Activated CD4-positive, alpha-beta memory T cell treated with anti-CD3 and anti-CD28 coated beads for 36 hours (primary cell): Measurements from ENCODE around the gene PCNT. TPM values are rescaled to one million over a fixed set of nuclear protein-coding genes. Genes with fewer than 3 reads are reported as not detected.
A peak's percentile ranks its signal among the peaks of the same experiment; 100 is the strongest.

ENCODE experiments used
- CTCF ChIA-PET: fragments of 350-600 bp; sonication (Branson Sonifier 250); formaldehyde crosslinking; loops from one replicate; lab custom pipeline; 2021; ENCODE audit warnings: antibody characterized with exemption, inconsistent platforms; lab: Charles Lee
- POLR2A ChIA-PET: fragments of 350-600 bp; sonication (Branson Sonifier 250); formaldehyde crosslinking; loops from one replicate; lab custom pipeline; 2021; ENCODE audit warnings: antibody characterized with exemption; lab: Charles Lee
- DNase-seq: peaks from one replicate; pipeline ENCODE4 v3.0.0-alpha.2; 2020
- H3K27ac Mint-ChIP-seq: one replicate; pipeline ENCODE4 v1.8.0; 2021; ENCODE audit warnings: mixed read lengths
- H3K27me3 Mint-ChIP-seq: one replicate; pipeline ENCODE4 v1.8.0; 2021; ENCODE audit warnings: mixed read lengths
- H3K36me3 Mint-ChIP-seq: one replicate; pipeline ENCODE4 v1.8.0; 2021; ENCODE audit warnings: mixed read lengths
- H3K4me1 Mint-ChIP-seq: one replicate; pipeline ENCODE4 v1.8.0; 2021; ENCODE audit warnings: low read depth, mixed read lengths
- H3K4me3 Mint-ChIP-seq: one replicate; pipeline ENCODE4 v1.8.0; 2021; ENCODE audit warnings: mild to moderate bottlenecking, mixed read lengths
- H3K9me3 Mint-ChIP-seq: one replicate; pipeline ENCODE4 v1.8.0; 2021; ENCODE audit warnings: mixed read lengths
- intact Hi-C: fragments of 100-400 bp; cut with micrococcal nuclease; formaldehyde crosslinking; loops from one replicate; pipeline ENCODE4 v1.15.1; 2023
- total RNA-seq, 2 experiments: library from RNA; stranded (reverse); gene quantifications; one replicate each; pipeline ENCODE4 v1.2.3, GENCODE V29; 2021

PCNT gene
- total RNA-seq, 2 experiments from 2014 or later, result 48.5 to 50.6 TPM

- peak; percentile 23 for DNase-seq
- ChIA-PET POLR2A (no interaction called here), CTCF (no interaction called here)
- Mint-ChIP-seq H3K27ac (peak overlapping the region; percentile 46), H3K4me1 (peaks cover 11% of the 10 kb centered on the region), H3K4me3 (no peak overlapping the region), H3K9me3 (no peaks in the 10 kb centered on the region), H3K27me3 (no peaks in the 10 kb centered on the region), H3K36me3 (peaks cover 14% of the 10 kb centered on the region)
- intact Hi-C loops, result no loop called here
Measured at GRCh38 chr21:46424039-46424591, 100.2 kb downstream of the PCNT start.

GRCh38 chr21:46424621-46425020 lies 100.7 kb downstream of the PCNT start:
- POLR2A ChIA-PET, result no interaction called here
- no peak for DNase-seq
- no peaks in the 10 kb centered on the region for H3K27me3 Mint-ChIP-seq
- peak overlapping the region; percentile 16 for H3K27ac Mint-ChIP-seq
- H3K4me3 Mint-ChIP-seq, result no peak overlapping the region
- H3K36me3 Mint-ChIP-seq, result peaks cover 12% of the 10 kb centered on the region
- peaks cover 11% of the 10 kb centered on the region for H3K4me1 Mint-ChIP-seq
- intact Hi-C loops, result no loop called here
- H3K9me3 Mint-ChIP-seq, result no peaks in the 10 kb centered on the region
- CTCF ChIA-PET, result no interaction called here

GRCh38 chr21:46425041-46425440 lies 101.1 kb downstream of the PCNT start:
- no peak for DNase-seq
- H3K4me1 Mint-ChIP-seq, result peaks cover 11% of the 10 kb centered on the region
- no peaks in the 10 kb centered on the region for H3K9me3 Mint-ChIP-seq
- H3K27me3 Mint-ChIP-seq, result no peaks in the 10 kb centered on the region
- H3K27ac Mint-ChIP-seq, result peak overlapping the region; percentile 16
- POLR2A ChIA-PET, result interaction anchor here (0.9 kb wide), 1 partner anchor 57 kb away, joined by 4 read pairs; no protein-coding TSS in a partner anchor
- H3K4me3 Mint-ChIP-seq, result no peak overlapping the region
- intact Hi-C loops, result no loop called here
- CTCF ChIA-PET, result no interaction called here
- H3K36me3 Mint-ChIP-seq, result peaks cover 14% of the 10 kb centered on the region

- H3K4me1 Mint-ChIP-seq, result peaks cover 11% of the 10 kb centered on the region
- H3K9me3 Mint-ChIP-seq, result no peaks in the 10 kb centered on the region
- H3K4me3 Mint-ChIP-seq, result no peak overlapping the region
- peak; percentile 62 for DNase-seq
- peak overlapping the region; percentile 54 for H3K27ac Mint-ChIP-seq
- POLR2A ChIA-PET, result interaction anchor here (0.9 kb wide), 1 partner anchor 57 kb away, joined by 4 read pairs; no protein-coding TSS in a partner anchor
- intact Hi-C loops, result no loop called here
- peaks cover 12% of the 10 kb centered on the region for H3K36me3 Mint-ChIP-seq
- CTCF ChIA-PET, result no interaction called here
- no peaks in the 10 kb centered on the region for H3K27me3 Mint-ChIP-seq
Measured at GRCh38 chr21:46425571-46425970, 101.6 kb downstream of the PCNT start.

- ChIA-PET CTCF (no interaction called here), POLR2A (no interaction called here)
- peaks cover 11% of the 10 kb centered on the region for H3K4me1 Mint-ChIP-seq
- peaks cover 18% of the 10 kb centered on the region for H3K36me3 Mint-ChIP-seq
- H3K4me3 Mint-ChIP-seq, result no peak overlapping the region
- H3K27me3 Mint-ChIP-seq, result no peaks in the 10 kb centered on the region
- no peak overlapping the region for H3K27ac Mint-ChIP-seq
- no peaks in the 10 kb centered on the region for H3K9me3 Mint-ChIP-seq
- intact Hi-C loops, result no loop called here
- DNase-seq, result no peak
Measured at GRCh38 chr21:46426313-46427046, 102.5 kb downstream of the PCNT start.

- Mint-ChIP-seq H3K4me1 (peaks cover 11% of the 10 kb centered on the region), H3K36me3 (peaks cover 26% of the 10 kb centered on the region), H3K9me3 (no peaks in the 10 kb centered on the region), H3K27ac (no peak overlapping the region), H3K27me3 (no peaks in the 10 kb centered on the region), H3K4me3 (no peak overlapping the region)
- POLR2A ChIA-PET, result no interaction called here
- DNase-seq, result no peak
- CTCF ChIA-PET, result no interaction called here
- intact Hi-C loops, result no loop called here
Measured at GRCh38 chr21:46427516-46427915, 103.6 kb downstream of the PCNT start.

GRCh38 chr21:46428286-46428685 lies 104.3 kb downstream of the PCNT start:
- intact Hi-C loops, result no loop called here
- Mint-ChIP-seq H3K27ac (no peak overlapping the region), H3K4me3 (no peak overlapping the region), H3K4me1 (peaks cover 8% of the 10 kb centered on the region), H3K36me3 (peaks cover 27% of the 10 kb centered on the region), H3K27me3 (no peaks in the 10 kb centered on the region), H3K9me3 (no peaks in the 10 kb centered on the region)
- no peak for DNase-seq
- CTCF ChIA-PET, result no interaction called here
- POLR2A ChIA-PET, result no interaction called here

GRCh38 chr21:46428987-46429710 lies 105.2 kb downstream of the PCNT start:
- H3K4me1 Mint-ChIP-seq, result peaks cover 6% of the 10 kb centered on the region
- DNase-seq, result no peak
- no peaks in the 10 kb centered on the region for H3K9me3 Mint-ChIP-seq
- CTCF ChIA-PET, result no interaction called here
- intact Hi-C loops, result no loop called here
- no peak overlapping the region for H3K27ac Mint-ChIP-seq
- peaks cover 27% of the 10 kb centered on the region for H3K36me3 Mint-ChIP-seq
- no peaks in the 10 kb centered on the region for H3K27me3 Mint-ChIP-seq
- POLR2A ChIA-PET, result no interaction called here
- H3K4me3 Mint-ChIP-seq, result no peak overlapping the region

GRCh38 chr21:46429754-46430681 lies 106.1 kb downstream of the PCNT start:
- POLR2A ChIA-PET, result no interaction called here
- no peaks in the 10 kb centered on the region for H3K27me3 Mint-ChIP-seq
- H3K36me3 Mint-ChIP-seq, result peaks cover 31% of the 10 kb centered on the region
- intact Hi-C loops, result no loop called here
- H3K27ac Mint-ChIP-seq, result no peak overlapping the region
- no peaks in the 10 kb centered on the region for H3K9me3 Mint-ChIP-seq
- no peak overlapping the region for H3K4me3 Mint-ChIP-seq
- peaks cover 2% of the 10 kb centered on the region for H3K4me1 Mint-ChIP-seq
- CTCF ChIA-PET, result no interaction called here
- no peak for DNase-seq

- Mint-ChIP-seq H3K4me1 (no peaks in the 10 kb centered on the region), H3K36me3 (peaks cover 33% of the 10 kb centered on the region), H3K27ac (no peak overlapping the region), H3K27me3 (no peaks in the 10 kb centered on the region), H3K4me3 (no peak overlapping the region), H3K9me3 (no peaks in the 10 kb centered on the region)
- no peak for DNase-seq
- ChIA-PET CTCF (no interaction called here), POLR2A (no interaction called here)
- intact Hi-C loops, result no loop called here
Measured at GRCh38 chr21:46431448-46431847, 107.5 kb downstream of the PCNT start.

GRCh38 chr21:46431884-46432488 lies 108.0 kb downstream of the PCNT start:
- H3K27me3 Mint-ChIP-seq, result no peaks in the 10 kb centered on the region
- H3K9me3 Mint-ChIP-seq, result no peaks in the 10 kb centered on the region
- H3K4me1 Mint-ChIP-seq, result no peaks in the 10 kb centered on the region
- ChIA-PET CTCF (no interaction called here), POLR2A (no interaction called here)
- intact Hi-C loops, result no loop called here
- H3K27ac Mint-ChIP-seq, result no peak overlapping the region
- peaks cover 33% of the 10 kb centered on the region for H3K36me3 Mint-ChIP-seq
- H3K4me3 Mint-ChIP-seq, result no peak overlapping the region
- no peak for DNase-seq
